ENCODE measurements around the gene SIGLEC14. TPM values are rescaled to one million over a fixed set of nuclear protein-coding genes. Genes with fewer than 3 reads are reported as not detected.

Gene SIGLEC14
- total RNA-seq, 4 donors from 2014 or later, result 2.2 to 6.0 TPM; not detected in 2

DNA sequence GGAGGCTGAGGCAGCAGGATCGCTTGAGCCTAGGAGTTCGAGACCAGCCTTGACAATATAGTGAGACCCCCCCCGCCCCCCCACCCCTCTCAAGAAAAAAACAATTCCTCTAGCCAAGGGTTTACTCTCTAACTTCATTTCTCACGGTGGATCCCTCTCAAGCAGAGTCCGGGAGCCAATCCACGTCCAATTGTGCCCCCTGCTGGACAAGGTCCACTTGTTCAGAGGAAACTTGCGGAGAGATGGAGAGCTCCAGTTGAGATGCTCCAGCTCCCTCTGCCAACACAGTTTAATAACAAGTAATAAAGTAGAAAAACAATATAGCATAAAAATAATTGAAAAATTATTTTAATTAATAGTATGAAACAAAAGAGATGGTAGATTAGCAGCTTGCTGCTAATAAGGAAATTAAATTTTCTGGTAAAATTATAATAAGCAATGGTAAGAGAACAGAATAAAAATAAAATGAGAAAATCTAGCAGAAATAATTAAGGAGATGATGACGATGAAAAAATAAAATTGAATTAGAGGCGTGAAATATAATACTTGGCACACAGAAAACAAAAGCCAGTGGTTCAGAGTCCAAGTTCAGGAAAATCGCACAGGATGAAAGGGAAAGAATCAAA is 14.5 kb upstream of the SIGLEC14 start:
- TF ChIP-seq EP300 (IDR thresholded peaks at IDR 0.05; ENCODE audit: low read depth) (no peak), POLR2A (IDR thresholded peaks at IDR 0.05) (no peak), POLR2AphosphoS5 (IDR thresholded peaks at IDR 0.05) (no peak)
- TF ChIP-seq, protein P1, sequence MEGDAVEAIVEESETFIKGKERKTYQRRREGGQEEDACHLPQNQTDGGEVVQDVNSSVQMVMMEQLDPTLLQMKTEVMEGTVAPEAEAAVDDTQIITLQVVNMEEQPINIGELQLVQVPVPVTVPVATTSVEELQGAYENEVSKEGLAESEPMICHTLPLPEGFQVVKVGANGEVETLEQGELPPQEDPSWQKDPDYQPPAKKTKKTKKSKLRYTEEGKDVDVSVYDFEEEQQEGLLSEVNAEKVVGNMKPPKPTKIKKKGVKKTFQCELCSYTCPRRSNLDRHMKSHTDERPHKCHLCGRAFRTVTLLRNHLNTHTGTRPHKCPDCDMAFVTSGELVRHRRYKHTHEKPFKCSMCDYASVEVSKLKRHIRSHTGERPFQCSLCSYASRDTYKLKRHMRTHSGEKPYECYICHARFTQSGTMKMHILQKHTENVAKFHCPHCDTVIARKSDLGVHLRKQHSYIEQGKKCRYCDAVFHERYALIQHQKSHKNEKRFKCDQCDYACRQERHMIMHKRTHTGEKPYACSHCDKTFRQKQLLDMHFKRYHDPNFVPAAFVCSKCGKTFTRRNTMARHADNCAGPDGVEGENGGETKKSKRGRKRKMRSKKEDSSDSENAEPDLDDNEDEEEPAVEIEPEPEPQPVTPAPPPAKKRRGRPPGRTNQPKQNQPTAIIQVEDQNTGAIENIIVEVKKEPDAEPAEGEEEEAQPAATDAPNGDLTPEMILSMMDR (IDR thresholded peaks at IDR 0.05), result peak in 4 of 5 experiments; percentile 23 to 46 (median 41)
- H3K36me3 ChIP-seq, result no peaks in the 10 kb centered on the region
- peak; percentile 56 for DNase-seq
- H3K27ac ChIP-seq, result no peak overlapping the region
- no peaks in the 10 kb centered on the region for H3K9me3 ChIP-seq
- peaks cover 0 to 6% (median 1%) of the 10 kb centered on the region in 4 donors for H3K4me1 ChIP-seq
- H3K4me3 ChIP-seq, result no peak overlapping the region
- intact Hi-C loops (cut with DNase I; ENCODE audit: low total_unique reads), result loop anchor here (10.0 kb wide), 1 partner anchor 64 kb away; the partner anchor contains the start of gene HAS1
- WGBS, 2 donors (ENCODE audit: low coverage in 1 of 2), result 11 to 13% methylated on average over 5 to 10 of the region's 10 CpGs
- in situ Hi-C loops (cut with MboI; ENCODE audit: low pct_ligation_motif_present in 1 of 4, low pct_unique_long_range_greater_than_20kb in 1 of 4, low sequenced_read_pairs in 3 of 4), result loop anchor here in 2 of 4 donors (25.0 kb wide), 2 partner anchors 174 to 199 kb away; partner anchors contain the start of genes CEACAM18 (in 1 of the 2) and SIGLEC8 (in 1 of the 2)
- peaks cover 28% of the 10 kb centered on the region for H3K27me3 ChIP-seq

DNA sequence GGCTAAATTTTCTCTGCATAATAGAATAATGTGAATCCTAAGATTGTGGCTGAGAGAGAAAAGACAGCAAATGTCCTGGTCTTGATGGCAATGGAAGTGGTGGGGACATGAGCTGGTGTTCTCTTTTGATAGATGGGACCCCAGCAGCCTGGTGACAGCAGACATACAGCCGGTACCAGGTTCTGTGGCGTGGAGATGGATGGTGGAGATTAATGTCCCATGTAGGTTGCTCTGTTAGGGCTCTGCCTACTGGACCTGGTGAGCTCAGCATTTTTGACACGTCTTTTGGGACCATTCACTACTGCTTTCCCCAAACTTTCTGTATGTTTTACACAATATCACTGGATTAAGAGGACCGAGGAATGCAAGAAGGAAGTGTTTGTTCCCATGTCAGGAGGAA is 8.2 kb upstream of the SIGLEC14 start:
- H3K4me3 ChIP-seq, result no peak overlapping the region
- no peaks in the 10 kb centered on the region for H3K36me3 ChIP-seq
- DNase-seq, result no peak
- no peaks in the 10 kb centered on the region for H3K27me3 ChIP-seq
- TF ChIP-seq EP300 (IDR thresholded peaks at IDR 0.05; ENCODE audit: low read depth), result no peak
- no peak for TF ChIP-seq POLR2AphosphoS5 (IDR thresholded peaks at IDR 0.05)
- no peak for TF ChIP-seq POLR2A (IDR thresholded peaks at IDR 0.05)
- TF ChIP-seq, protein P1 (IDR thresholded peaks at IDR 0.05), result no peak
- in situ Hi-C loops (cut with MboI; ENCODE audit: low pct_ligation_motif_present in 1 of 4, low pct_unique_long_range_greater_than_20kb in 1 of 4, low sequenced_read_pairs in 3 of 4) (loop anchor here (5.0 to 25.0 kb wide), 4 partner anchors 167 to 192 kb away; partner anchors contain the start of genes CEACAM18 (in 2 of the 4) and SIGLEC8 (in 1 of the 4)), intact Hi-C loops (cut with DNase I; ENCODE audit: low total_unique reads) (loop anchor here (10.0 kb wide), 1 partner anchor 180 kb away; the partner anchor contains the start of gene CEACAM18)
- no peaks in the 10 kb centered on the region for H3K9me3 ChIP-seq
- WGBS, 2 donors (ENCODE audit: low coverage in 1 of 2), result 38 to 61% methylated on average over 1 to 4 of the region's 4 CpGs
- H3K27ac ChIP-seq, result no peak overlapping the region
- peaks cover 0 to 6% (median 1%) of the 10 kb centered on the region in 4 donors for H3K4me1 ChIP-seq

DNA sequence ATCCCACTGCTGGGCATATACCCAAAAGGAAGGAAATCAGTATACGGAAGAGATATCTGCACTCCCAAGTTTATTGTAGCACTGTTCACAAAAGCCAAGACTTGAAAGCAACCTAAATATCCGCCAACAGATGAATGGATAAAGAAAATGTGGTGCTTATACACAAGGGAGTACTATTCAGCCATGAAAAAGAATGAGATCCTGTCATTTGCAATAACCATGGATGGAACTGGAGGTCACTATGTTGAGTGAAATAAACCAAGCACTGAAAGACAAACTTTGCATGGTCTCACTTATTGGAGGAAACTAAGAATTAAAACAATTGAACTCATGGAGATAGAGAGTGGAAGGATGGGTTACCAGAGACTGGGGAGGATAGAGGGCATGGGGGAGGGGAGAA is 6.5 kb upstream of the SIGLEC14 start:
- Histone ChIP-seq H3K36me3 (no peaks in the 10 kb centered on the region), H3K27ac (no peak overlapping the region), H3K4me1 (peaks cover 0 to 6% (median 1%) of the 10 kb centered on the region in 4 donors), H3K4me3 (no peak overlapping the region), H3K9me3 (no peaks in the 10 kb centered on the region), H3K27me3 (no peaks in the 10 kb centered on the region)
- TF ChIP-seq POLR2A (IDR thresholded peaks at IDR 0.05), result no peak
- no peak for TF ChIP-seq EP300 (IDR thresholded peaks at IDR 0.05; ENCODE audit: low read depth)
- TF ChIP-seq, protein P1 (IDR thresholded peaks at IDR 0.05), result no peak
- TF ChIP-seq POLR2AphosphoS5 (IDR thresholded peaks at IDR 0.05), result no peak
- 61 to 67% methylated on average over 2 of the region's 2 CpGs for WGBS, 2 donors (ENCODE audit: low coverage in 1 of 2)
- intact Hi-C loops (cut with DNase I; ENCODE audit: low total_unique reads) (loop anchor here (10.0 kb wide), 1 partner anchor 178 kb away; the partner anchor contains the start of gene CEACAM18), in situ Hi-C loops (cut with MboI; ENCODE audit: low pct_ligation_motif_present in 1 of 4, low pct_unique_long_range_greater_than_20kb in 1 of 4, low sequenced_read_pairs in 3 of 4) (loop anchor here in 3 of 4 donors (10.0 to 25.0 kb wide), 3 partner anchors 166 to 191 kb away; partner anchors contain the start of genes CEACAM18 (in 2 of the 3) and SIGLEC8 (in 1 of the 3))
- no peak for DNase-seq

DNA sequence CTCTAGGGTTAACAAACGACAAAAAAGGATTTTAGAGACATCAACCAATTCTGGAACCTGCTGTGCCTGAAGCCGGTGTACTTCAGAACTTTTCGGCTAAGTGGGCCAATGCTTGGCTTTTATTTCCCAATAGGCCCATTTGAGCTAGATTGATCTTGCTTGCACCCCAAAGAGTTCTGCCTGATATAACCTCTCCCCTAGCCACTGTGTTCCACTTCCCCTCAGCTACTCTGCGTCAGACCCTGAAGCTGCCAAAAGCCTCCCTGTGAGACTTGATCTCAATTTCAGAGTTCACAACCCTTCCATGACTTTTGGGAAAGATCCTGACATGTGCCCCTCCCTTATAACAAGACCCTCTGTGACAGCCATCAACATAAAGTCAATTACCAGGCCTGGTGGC is 5.6 kb upstream of the SIGLEC14 start:
- Histone ChIP-seq H3K9me3 (no peaks in the 10 kb centered on the region), H3K27me3 (no peaks in the 10 kb centered on the region), H3K4me1 (peaks cover 0 to 6% (median 1%) of the 10 kb centered on the region in 4 donors), H3K36me3 (no peaks in the 10 kb centered on the region), H3K27ac (no peak overlapping the region), H3K4me3 (no peak overlapping the region)
- intact Hi-C loops (cut with DNase I; ENCODE audit: low total_unique reads), result loop anchor here (10.0 kb wide), 1 partner anchor 177 kb away; the partner anchor contains the start of gene CEACAM18
- DNase-seq, result no peak
- WGBS, 2 donors (ENCODE audit: low coverage in 1 of 2), result 50% methylated on average over 4 of the region's 4 CpGs; no CpG with 5 or more reads in 1 of the 2 donors
- in situ Hi-C loops (cut with MboI; ENCODE audit: low pct_ligation_motif_present in 1 of 4, low pct_unique_long_range_greater_than_20kb in 1 of 4, low sequenced_read_pairs in 3 of 4), result loop anchor here in 3 of 4 donors (10.0 to 25.0 kb wide), 3 partner anchors 165 to 190 kb away; partner anchors contain the start of genes CEACAM18 (in 2 of the 3) and SIGLEC8 (in 1 of the 3)
- TF ChIP-seq POLR2A (IDR thresholded peaks at IDR 0.05) (no peak), EP300 (IDR thresholded peaks at IDR 0.05; ENCODE audit: low read depth) (no peak), POLR2AphosphoS5 (IDR thresholded peaks at IDR 0.05) (no peak)
- TF ChIP-seq, protein P1 (IDR thresholded peaks at IDR 0.05), result no peak
